Osteocyte (in vitro differentiated cells): Measurements from ENCODE around the gene FNBP1. TPM values are rescaled to one million over a fixed set of nuclear protein-coding genes. Genes with fewer than 3 reads are reported as not detected.
A peak's percentile ranks its signal among the peaks of the same experiment; 100 is the strongest.

ENCODE experiments used
- DNase-seq: peaks from one replicate; pipeline ENCODE4 v3.0.0; 2021; ENCODE audit warnings: mixed read lengths; ENCODE audit not compliant: unreplicated experiment; ENCODE audit errors: extremely low spot score
- H3K27ac Mint-ChIP-seq: one replicate; pipeline ENCODE4 v1.8.0; 2021; ENCODE audit warnings: mild to moderate bottlenecking, mixed read lengths; ENCODE audit not compliant: unreplicated experiment
- H3K27me3 Mint-ChIP-seq: one replicate; pipeline ENCODE4 v1.8.0; 2021; ENCODE audit warnings: mixed read lengths; ENCODE audit not compliant: unreplicated experiment
- H3K36me3 Mint-ChIP-seq: one replicate; pipeline ENCODE4 v1.8.0; 2021; ENCODE audit warnings: mixed read lengths; ENCODE audit not compliant: unreplicated experiment
- H3K4me1 Mint-ChIP-seq: one replicate; pipeline ENCODE4 v1.8.0; 2021; ENCODE audit warnings: mixed read lengths; ENCODE audit not compliant: unreplicated experiment
- H3K4me3 Mint-ChIP-seq: one replicate; pipeline ENCODE4 v1.8.0; 2021; ENCODE audit warnings: mild to moderate bottlenecking, moderate library complexity, mixed read lengths; ENCODE audit not compliant: unreplicated experiment
- H3K9me3 Mint-ChIP-seq: one replicate; pipeline ENCODE4 v1.8.0; 2021; ENCODE audit warnings: mixed read lengths; ENCODE audit not compliant: unreplicated experiment
- total RNA-seq: library from RNA; stranded (reverse); gene quantifications from 2 replicates; pipeline ENCODE4 v1.2.1, GENCODE V29; 2021
- TF ChIP-seq, protein P1 (sequence below): fragments of 200-600 bp; sonication (generic); IDR thresholded peaks from 2 replicates; pipeline ENCODE4 v1.5.0; 2021; ENCODE audit warnings: antibody characterized with exemption, mild to moderate bottlenecking, moderate library complexity

FNBP1 gene
- total RNA-seq, 1 donor from 2014 or later: 62.2 TPM

DNA sequence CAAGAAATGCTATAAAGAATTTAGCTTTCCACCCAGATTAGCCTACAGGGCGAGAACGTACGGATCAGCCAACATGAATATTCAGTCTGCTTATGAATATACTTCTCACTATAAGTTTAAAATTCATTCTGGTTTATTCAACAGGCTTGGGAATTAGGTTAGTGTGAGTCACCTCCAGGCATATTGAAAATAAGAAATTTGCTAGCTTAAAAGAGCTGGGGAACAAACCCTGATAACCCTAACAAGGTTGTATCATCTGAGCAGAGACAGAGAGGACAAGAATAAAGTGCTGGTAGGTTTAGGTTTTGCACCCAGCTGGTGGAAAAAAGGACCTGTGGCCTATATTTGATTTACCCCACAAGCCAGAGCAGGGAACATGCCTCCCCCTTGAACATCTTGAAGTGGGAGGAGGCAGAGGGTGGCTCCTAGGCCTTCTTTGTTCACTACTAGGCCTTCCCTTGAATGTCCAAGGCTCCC, 12.3 kb downstream of the FNBP1 start:
- Mint-ChIP-seq H3K4me1 (peaks cover 48% of the 10 kb centered on the region), H3K27ac (peak overlapping the region; percentile 59), H3K9me3 (no peaks in the 10 kb centered on the region), H3K36me3 (peaks cover 6% of the 10 kb centered on the region), H3K27me3 (no peaks in the 10 kb centered on the region), H3K4me3 (no peak overlapping the region)
- TF ChIP-seq, protein P1, sequence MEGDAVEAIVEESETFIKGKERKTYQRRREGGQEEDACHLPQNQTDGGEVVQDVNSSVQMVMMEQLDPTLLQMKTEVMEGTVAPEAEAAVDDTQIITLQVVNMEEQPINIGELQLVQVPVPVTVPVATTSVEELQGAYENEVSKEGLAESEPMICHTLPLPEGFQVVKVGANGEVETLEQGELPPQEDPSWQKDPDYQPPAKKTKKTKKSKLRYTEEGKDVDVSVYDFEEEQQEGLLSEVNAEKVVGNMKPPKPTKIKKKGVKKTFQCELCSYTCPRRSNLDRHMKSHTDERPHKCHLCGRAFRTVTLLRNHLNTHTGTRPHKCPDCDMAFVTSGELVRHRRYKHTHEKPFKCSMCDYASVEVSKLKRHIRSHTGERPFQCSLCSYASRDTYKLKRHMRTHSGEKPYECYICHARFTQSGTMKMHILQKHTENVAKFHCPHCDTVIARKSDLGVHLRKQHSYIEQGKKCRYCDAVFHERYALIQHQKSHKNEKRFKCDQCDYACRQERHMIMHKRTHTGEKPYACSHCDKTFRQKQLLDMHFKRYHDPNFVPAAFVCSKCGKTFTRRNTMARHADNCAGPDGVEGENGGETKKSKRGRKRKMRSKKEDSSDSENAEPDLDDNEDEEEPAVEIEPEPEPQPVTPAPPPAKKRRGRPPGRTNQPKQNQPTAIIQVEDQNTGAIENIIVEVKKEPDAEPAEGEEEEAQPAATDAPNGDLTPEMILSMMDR: no peak
- DNase-seq: no peak

DNA sequence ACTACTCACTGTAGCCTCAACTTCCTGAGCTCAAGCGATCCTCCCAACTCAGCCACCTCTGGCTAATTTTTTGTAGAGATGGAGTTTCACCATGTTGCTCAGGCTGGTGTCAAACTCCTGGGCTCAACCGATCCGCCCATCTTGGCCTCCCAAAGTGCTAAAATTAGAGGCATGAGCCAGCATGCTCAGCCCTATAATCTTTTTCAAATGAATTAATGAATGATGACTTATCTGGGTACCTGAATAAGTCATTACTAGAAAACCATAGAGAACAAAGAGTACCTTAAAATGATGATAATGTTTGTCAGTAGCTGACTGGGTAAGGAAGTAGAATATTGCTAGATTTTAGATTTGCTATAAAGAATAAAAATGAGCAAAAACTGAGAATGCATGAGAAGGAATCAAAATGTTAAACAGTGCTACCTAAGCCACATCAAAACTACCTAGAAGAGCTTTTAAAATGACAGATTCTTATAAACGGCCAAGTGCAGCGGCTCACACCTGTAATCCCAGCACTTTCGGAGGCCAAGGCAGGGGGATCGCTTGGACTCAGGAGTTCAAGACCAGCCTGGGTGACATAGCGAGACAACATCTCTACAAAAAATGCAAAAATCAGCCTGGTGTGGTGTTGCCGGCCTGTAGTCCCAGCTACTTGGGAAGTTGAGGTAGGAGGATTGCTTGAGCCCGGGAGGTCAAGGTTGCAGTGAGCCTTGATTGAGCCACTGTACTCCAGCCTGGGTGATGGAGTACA, 13.6 kb downstream of the FNBP1 start:
- Mint-ChIP-seq H3K9me3 (no peaks in the 10 kb centered on the region), H3K27ac (no peak overlapping the region), H3K27me3 (no peaks in the 10 kb centered on the region), H3K36me3 (peaks cover 6% of the 10 kb centered on the region), H3K4me3 (no peak overlapping the region), H3K4me1 (peaks cover 48% of the 10 kb centered on the region)
- no peak for DNase-seq
- TF ChIP-seq, protein P1: no peak

DNA sequence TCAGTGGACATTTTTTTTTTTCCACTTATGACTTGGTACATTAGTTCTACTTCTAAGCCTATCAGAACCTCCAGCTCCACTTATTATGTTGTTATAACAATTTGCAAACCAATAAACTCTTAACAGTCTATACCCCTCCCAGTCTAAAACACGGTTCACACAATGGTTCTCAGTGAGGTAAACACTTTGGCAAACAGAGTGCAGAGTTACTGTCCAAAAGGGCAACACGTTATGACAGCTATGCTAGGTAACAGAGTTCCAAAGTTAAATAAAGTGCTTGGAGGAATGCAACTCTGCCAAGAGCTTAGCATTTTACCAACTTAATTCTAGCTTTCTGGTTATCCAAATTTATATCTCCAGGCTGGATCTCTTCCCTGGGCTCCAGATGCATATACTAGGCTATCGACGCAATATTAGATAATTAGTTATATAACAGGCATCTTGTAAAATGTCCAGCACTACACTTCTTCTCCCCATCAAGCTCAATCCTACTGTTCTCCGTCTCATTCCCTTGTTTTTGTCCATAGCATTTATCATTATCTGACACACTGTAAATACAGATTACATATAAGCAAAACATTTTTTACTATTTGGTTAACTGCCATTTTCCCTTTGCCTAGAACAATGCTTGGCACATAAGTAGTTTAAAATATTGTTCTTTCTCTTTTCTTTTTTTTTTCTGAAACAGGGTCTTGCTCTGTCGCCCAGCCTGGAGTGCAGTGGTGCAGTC, 14.3 kb downstream of the FNBP1 start:
- H3K9me3 Mint-ChIP-seq: no peaks in the 10 kb centered on the region
- no peak overlapping the region for H3K4me3 Mint-ChIP-seq
- no peaks in the 10 kb centered on the region for H3K27me3 Mint-ChIP-seq
- TF ChIP-seq, protein P1: no peak
- peaks cover 6% of the 10 kb centered on the region for H3K36me3 Mint-ChIP-seq
- no peak overlapping the region for H3K27ac Mint-ChIP-seq
- no peak for DNase-seq
- peaks cover 52% of the 10 kb centered on the region for H3K4me1 Mint-ChIP-seq

DNA sequence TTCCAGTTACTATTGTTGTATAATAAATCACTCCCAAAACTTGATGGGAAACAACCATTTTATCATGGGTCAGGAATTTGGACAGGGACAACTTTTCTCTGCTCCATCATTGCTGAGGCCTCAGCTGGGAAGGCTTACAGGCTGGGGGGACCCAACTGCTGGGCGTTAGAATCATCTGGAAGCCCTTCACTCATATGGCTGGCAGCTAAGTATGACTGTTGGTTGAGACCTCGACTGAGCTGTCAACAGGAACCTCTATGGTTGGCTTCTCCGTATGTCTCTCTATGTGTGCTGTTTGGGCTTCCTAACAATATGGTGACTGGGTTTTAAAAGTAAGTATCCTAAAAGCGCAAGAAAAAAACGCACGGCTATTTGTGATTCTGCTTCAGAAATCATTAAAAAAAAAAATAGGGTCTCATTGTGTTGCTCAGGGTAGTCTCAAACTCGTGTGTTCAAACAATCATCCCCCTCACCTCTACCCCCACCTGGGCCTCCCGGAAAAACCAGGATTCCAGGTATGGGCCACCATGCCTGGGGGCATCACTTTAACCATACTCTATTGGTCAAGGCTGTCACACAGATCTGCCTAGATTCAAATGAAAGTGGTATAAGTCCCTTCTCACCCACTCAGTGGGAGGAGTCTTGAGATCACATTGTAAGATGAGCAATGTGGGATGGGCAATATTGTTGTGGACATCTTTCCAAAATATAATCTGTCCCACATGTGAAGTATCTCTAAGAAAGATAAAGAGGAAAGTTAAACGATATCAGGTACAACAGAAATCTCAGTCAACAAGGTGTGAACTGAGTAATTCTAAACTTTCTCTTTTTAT, 15.2 kb downstream of the FNBP1 start:
- Mint-ChIP-seq H3K9me3 (no peaks in the 10 kb centered on the region), H3K36me3 (peaks cover 6% of the 10 kb centered on the region), H3K27me3 (no peaks in the 10 kb centered on the region), H3K4me1 (peaks cover 53% of the 10 kb centered on the region), H3K27ac (no peak overlapping the region), H3K4me3 (no peak overlapping the region)
- TF ChIP-seq, protein P1: no peak
- no peak for DNase-seq
